Dendritic cell treated with granulocyte-macrophage colony-stimulating factor and Interleukin-4, amounts not matched to agents 40 ng/mL and 50 ng/mL, for 4 days (primary cell): Measurements from ENCODE around the gene KDM6B.

Experiments
- H3K27ac Mint-ChIP-seq: one replicate; pipeline ENCODE4 v1.8.0; 2022; ENCODE audit warnings: mild to moderate bottlenecking, mixed read lengths
- H3K27me3 Mint-ChIP-seq: one replicate; pipeline ENCODE4 v1.8.0; 2022; ENCODE audit warnings: mild to moderate bottlenecking, mixed read lengths
- H3K36me3 Mint-ChIP-seq: one replicate; pipeline ENCODE4 v1.8.0; 2022; ENCODE audit warnings: low read depth, mixed read lengths
- H3K4me1 Mint-ChIP-seq: one replicate; pipeline ENCODE4 v1.8.0; 2022; ENCODE audit warnings: low read depth, mixed read lengths
- H3K4me3 Mint-ChIP-seq: one replicate; pipeline ENCODE4 v1.8.0; 2022; ENCODE audit warnings: mild to moderate bottlenecking, moderate library complexity, mixed read lengths
- H3K9me3 Mint-ChIP-seq: one replicate; pipeline ENCODE4 v1.8.0; 2022; ENCODE audit warnings: mixed read lengths
- intact Hi-C: fragments of 100-400 bp; cut with micrococcal nuclease; formaldehyde crosslinking; loops from one replicate; pipeline ENCODE4 v1.15.0; 2022

KDM6B gene, protein sequence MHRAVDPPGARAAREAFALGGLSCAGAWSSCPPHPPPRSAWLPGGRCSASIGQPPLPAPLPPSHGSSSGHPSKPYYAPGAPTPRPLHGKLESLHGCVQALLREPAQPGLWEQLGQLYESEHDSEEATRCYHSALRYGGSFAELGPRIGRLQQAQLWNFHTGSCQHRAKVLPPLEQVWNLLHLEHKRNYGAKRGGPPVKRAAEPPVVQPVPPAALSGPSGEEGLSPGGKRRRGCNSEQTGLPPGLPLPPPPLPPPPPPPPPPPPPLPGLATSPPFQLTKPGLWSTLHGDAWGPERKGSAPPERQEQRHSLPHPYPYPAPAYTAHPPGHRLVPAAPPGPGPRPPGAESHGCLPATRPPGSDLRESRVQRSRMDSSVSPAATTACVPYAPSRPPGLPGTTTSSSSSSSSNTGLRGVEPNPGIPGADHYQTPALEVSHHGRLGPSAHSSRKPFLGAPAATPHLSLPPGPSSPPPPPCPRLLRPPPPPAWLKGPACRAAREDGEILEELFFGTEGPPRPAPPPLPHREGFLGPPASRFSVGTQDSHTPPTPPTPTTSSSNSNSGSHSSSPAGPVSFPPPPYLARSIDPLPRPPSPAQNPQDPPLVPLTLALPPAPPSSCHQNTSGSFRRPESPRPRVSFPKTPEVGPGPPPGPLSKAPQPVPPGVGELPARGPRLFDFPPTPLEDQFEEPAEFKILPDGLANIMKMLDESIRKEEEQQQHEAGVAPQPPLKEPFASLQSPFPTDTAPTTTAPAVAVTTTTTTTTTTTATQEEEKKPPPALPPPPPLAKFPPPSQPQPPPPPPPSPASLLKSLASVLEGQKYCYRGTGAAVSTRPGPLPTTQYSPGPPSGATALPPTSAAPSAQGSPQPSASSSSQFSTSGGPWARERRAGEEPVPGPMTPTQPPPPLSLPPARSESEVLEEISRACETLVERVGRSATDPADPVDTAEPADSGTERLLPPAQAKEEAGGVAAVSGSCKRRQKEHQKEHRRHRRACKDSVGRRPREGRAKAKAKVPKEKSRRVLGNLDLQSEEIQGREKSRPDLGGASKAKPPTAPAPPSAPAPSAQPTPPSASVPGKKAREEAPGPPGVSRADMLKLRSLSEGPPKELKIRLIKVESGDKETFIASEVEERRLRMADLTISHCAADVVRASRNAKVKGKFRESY (N-terminal part only)

DNA sequence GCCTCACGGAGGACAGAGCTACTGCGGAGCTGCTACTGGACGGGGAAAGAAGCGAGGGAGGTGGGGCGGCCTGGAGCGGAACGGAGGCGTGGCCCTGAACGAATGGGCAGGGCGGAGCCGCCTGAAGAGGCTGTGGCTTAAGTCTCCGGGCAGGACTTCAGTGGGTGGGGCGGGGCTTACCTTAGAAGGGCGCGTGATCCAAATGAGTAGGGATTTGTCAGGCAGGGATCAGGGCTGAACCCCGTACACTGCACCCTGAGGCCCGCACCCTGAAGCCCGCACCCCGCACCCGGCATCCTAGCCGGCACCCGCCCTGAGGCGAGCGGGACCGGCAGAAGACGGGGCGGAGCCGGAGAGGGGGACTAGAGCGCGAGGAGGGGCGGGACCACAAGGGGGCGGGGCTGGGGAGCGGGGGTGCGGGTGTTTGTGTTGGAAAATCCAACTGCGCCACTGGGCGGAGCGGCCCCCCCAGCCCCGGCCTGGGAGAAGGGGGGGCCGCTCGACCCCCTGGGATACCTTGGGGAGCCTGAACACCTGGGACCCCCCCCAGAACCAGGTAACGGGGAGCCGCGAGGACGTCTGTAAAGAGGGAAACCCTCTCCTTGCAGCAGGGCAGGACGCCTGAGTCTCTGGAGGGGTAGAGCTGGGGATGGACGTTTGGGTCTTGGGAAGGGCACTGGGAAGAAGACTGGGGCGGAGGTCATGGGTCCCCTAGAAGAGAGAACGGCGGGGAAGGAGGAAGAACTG is at the start of gene KDM6B:
Gene KDM6B, plus strand, starts transcription at position 423 of the 747 bp plus-strand sequence. CDS start 11,338 bp downstream, outside the sequence.
- H3K4me1 Mint-ChIP-seq: peaks cover 51% of the 10 kb centered on the region
- intact Hi-C loops: loop anchor here (2.0 kb wide), 1 partner anchor 17 kb away; no protein-coding TSS in a partner anchor
- peak within 1 kb of the TSS; percentile 98 for H3K27ac Mint-ChIP-seq
- H3K36me3 Mint-ChIP-seq: peaks cover 24% of the 10 kb centered on the region
- no peaks in the 10 kb centered on the region for H3K9me3 Mint-ChIP-seq
- H3K4me3 Mint-ChIP-seq: peak within 1 kb of the TSS; percentile 87
- peaks cover 23% of the 10 kb centered on the region for H3K27me3 Mint-ChIP-seq

DNA sequence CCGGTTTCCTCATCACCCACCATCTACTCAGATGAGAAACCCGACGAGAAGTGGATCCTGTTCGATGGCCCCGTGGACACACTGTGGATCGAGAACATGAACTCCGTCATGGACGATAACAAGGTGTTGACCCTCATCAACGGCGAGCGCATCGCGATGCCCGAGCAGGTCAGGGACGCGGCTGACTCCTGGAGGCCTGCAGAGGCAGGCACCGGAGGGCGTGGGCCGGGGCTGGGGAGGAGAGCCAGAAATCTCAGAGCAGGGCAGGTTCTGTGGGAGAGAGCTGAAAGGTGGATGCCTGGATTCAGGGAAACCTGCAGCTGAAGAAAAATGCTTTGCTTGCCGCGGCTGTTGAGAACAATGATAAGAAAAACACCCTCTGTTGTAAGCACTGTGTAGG is 47.2 kb upstream of the KDM6B start:
- Mint-ChIP-seq H3K27me3 (peaks cover 13% of the 10 kb centered on the region), H3K36me3 (no peaks in the 10 kb centered on the region), H3K4me1 (no peaks in the 10 kb centered on the region), H3K4me3 (no peak overlapping the region), H3K27ac (no peak overlapping the region), H3K9me3 (no peaks in the 10 kb centered on the region)
- intact Hi-C loops: no loop called here

DNA sequence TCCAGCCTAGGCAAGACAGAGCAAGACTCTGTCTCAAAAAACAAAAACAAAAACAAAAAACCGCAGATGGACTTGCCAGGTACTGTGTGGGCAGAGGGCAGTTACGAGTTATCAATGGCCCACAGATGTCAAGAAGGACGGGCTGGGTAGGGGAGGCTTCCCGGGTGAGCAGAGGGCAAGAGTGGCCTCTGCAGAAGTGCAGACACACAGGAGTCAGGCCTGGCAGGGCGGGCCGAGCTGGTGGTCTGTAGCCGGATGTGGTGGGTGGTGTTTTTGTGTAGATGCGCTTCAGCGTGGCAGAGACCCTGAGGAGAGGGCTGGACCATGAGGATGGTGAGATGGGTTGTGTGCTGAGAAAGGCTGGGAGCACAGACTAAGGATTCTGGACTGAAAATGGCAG is 44.9 kb upstream of the KDM6B start:
- intact Hi-C loops: no loop called here
- no peak overlapping the region for H3K27ac Mint-ChIP-seq

DNA sequence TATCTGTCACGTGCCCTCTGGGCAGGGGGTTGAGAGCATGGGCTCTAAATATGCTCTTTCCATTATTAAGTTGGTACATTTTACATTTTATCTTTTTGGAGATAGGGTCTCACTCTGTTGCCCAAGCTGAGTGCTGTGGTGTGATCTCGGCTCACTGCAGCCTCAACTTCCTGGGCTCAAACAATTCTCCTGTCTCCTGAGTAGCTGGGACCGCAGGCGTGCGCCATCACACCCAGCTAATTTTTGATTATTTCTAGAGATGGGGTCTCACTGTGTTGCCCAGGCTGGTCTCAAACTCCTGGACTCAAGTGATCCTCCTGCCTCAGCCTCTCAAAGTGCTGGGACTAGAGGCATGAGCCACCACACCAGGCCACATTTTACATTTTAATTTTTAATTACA is 43.9 kb upstream of the KDM6B start:
- Mint-ChIP-seq H3K4me1 (peaks cover 15% of the 10 kb centered on the region), H3K27ac (no peak overlapping the region), H3K27me3 (peaks cover 8% of the 10 kb centered on the region), H3K9me3 (no peaks in the 10 kb centered on the region), H3K36me3 (no peaks in the 10 kb centered on the region), H3K4me3 (no peak overlapping the region)
- intact Hi-C loops: no loop called here

More for the DNA sequence above, 44.9 kb upstream of the KDM6B start:
- Mint-ChIP-seq H3K27me3 (peaks cover 4% of the 10 kb centered on the region), H3K4me3 (no peak overlapping the region), H3K36me3 (no peaks in the 10 kb centered on the region), H3K9me3 (no peaks in the 10 kb centered on the region), H3K4me1 (peaks cover 13% of the 10 kb centered on the region)

DNA sequence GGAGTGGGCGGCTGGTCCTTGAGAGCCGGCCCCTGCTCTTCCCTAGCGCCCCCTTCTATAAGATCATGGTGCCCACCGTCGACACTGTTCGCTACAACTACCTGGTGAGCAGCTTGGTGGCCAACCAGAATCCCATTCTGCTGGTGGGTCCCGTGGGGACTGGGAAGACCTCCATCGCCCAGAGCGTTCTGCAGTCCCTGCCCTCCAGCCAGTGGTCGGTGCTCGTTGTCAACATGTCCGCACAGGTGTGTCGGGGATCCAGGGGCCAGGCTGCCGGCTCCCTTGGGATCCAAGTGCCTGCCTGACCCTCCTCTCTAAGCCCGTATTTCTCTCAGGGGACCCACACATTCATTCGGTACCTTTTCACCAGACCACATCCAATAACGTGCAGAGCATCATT is 41.4 kb upstream of the KDM6B start:
- intact Hi-C loops: no loop called here
- Mint-ChIP-seq H3K27me3 (peaks cover 11% of the 10 kb centered on the region), H3K36me3 (no peaks in the 10 kb centered on the region), H3K9me3 (no peaks in the 10 kb centered on the region), H3K4me1 (peaks cover 15% of the 10 kb centered on the region), H3K4me3 (no peak overlapping the region), H3K27ac (no peak overlapping the region)

DNA sequence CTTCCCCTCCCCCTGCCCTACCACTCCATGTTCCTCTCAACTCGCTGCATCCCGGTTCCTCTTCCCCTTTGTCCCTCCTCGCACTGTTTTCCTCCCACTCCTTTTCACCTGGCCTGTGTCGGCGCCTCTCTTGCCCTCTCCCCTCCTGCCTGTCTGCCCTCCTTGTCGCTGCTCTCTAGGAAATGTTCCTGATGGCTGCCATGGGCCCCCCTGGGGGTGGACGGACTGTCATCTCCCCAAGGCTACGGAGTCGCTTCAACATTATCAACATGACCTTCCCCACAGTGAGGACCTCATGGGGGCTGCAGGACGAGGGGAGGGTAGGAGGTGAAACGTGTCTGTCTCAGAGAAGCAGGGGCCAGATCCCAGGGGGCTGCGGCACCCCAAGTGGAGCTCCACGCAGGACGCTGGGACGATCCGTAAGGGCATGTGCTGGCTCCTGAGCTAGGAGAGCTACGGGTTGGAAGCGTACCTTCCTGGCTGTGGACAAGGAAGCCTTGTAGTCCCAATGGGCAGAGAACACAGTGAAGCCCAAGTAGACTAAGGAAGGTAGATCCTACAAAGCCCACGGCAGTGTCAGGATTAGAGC is 39.8 kb upstream of the KDM6B start:
- no peak overlapping the region for H3K4me3 Mint-ChIP-seq
- intact Hi-C loops: no loop called here
- H3K9me3 Mint-ChIP-seq: no peaks in the 10 kb centered on the region
- H3K4me1 Mint-ChIP-seq: peaks cover 15% of the 10 kb centered on the region
- H3K27ac Mint-ChIP-seq: no peak overlapping the region
- H3K36me3 Mint-ChIP-seq: no peaks in the 10 kb centered on the region
- peaks cover 12% of the 10 kb centered on the region for H3K27me3 Mint-ChIP-seq

DNA sequence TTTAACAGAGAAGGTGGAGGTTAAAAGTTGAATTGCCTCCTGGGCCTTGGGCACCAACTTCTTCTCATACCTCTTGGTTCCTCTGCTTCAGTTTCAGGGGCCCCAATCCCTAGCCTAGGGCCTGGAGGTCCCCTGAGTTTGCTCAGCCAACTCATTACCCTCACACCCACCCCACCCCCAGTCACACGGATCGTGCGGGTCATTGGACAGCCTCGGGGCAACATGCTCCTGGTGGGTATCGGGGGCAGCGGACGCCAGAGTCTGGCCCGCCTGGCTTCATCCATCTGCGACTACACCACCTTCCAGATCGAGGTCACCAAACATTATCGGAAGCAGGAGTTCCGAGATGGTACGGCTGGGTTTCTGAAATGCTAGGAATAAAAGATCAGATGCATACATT is 36.0 kb upstream of the KDM6B start:
- Mint-ChIP-seq H3K4me1 (peaks cover 10% of the 10 kb centered on the region), H3K9me3 (no peaks in the 10 kb centered on the region), H3K27ac (no peak overlapping the region), H3K4me3 (no peak overlapping the region), H3K27me3 (peaks cover 21% of the 10 kb centered on the region), H3K36me3 (no peaks in the 10 kb centered on the region)
- intact Hi-C loops: no loop called here

DNA sequence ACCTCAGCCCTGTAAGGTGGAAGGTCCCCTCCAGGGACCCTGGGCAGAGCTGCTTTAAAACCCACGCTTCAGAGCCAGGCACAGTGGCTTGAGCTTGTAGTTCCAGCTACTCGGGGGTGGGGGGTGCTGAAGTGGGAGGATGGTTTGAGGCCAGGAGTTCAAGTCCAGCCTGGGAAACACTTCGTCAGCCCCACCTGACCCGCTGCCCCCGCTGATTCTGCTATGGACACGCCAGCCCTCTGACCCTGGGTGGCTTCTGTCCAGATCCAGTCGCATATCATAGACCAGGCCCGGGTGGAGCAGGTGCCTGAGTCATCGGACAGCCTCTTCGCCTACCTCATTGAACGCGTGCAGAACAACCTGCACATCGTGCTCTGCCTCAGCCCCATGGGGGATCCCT is 35.2 kb upstream of the KDM6B start:
- H3K27ac Mint-ChIP-seq: no peak overlapping the region
- peaks cover 27% of the 10 kb centered on the region for H3K27me3 Mint-ChIP-seq
- intact Hi-C loops: no loop called here
- H3K4me3 Mint-ChIP-seq: no peak overlapping the region
- no peaks in the 10 kb centered on the region for H3K9me3 Mint-ChIP-seq
- no peaks in the 10 kb centered on the region for H3K36me3 Mint-ChIP-seq
- H3K4me1 Mint-ChIP-seq: peaks cover 5% of the 10 kb centered on the region

DNA sequence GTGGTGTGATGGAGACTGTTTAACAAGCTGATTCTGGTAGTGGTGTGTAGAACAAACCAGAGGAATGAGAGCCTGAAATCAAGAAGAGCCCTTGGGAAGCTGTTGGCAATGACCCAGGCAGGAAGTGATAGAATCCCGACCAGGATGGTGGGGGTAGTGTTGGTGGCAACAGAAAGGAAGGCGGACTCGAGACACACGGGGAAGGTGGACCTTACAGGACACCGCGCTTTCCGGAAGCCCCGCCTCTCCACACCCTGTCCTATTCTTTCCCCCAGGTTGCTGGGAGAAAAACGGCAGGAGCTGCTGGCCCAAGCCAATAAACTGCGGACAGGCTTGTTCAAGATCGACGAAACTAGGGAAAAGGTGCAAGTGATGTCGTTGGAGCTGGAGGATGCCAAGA is 30.0 kb upstream of the KDM6B start:
- Mint-ChIP-seq H3K9me3 (no peaks in the 10 kb centered on the region), H3K27me3 (peaks cover 35% of the 10 kb centered on the region), H3K4me1 (peaks cover 9% of the 10 kb centered on the region), H3K4me3 (no peak overlapping the region), H3K27ac (no peak overlapping the region), H3K36me3 (no peaks in the 10 kb centered on the region)
- intact Hi-C loops: no loop called here

DNA sequence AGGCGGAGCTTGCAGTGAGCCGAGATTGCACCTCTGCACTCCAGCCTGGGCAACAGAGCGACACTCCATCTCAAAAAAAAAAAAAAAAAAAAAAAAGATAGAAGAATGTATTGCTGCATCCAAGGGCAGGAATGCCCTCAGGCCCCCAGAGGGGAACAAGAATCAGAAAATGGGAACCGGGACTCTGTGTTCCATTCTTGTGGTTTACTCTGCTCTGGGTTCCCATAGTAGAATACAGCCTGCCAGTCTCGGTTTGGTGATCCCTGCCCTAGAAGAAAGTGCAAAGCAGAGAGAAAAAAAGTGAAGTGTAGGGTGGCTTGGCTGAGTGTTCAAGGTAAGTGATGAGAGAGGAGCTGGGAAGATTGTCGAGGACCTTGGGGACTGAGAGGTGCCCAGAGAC is 27.4 kb upstream of the KDM6B start:
- intact Hi-C loops: no loop called here
- Mint-ChIP-seq H3K27ac (no peak overlapping the region), H3K27me3 (peaks cover 34% of the 10 kb centered on the region), H3K4me3 (no peak overlapping the region), H3K4me1 (peaks cover 14% of the 10 kb centered on the region), H3K9me3 (no peaks in the 10 kb centered on the region), H3K36me3 (no peaks in the 10 kb centered on the region)

DNA sequence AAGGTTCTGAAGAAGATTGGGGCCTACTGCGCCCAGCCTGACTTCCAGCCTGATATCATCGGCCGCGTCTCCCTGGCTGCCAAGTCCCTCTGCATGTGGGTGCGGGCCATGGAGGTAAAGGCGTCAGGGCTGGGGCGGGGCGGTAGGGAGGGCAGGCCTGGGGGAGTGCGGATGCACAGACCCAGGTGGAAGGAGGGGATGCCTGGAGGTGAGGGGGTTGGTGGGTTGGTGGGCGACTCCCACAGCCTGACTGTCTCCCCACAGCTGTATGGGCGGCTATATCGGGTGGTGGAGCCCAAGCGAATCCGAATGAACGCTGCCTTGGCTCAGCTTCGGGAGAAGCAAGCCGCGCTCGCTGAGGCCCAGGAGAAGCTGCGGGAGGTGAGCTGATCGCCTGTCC is 26.8 kb upstream of the KDM6B start:
- H3K27me3 Mint-ChIP-seq: peaks cover 33% of the 10 kb centered on the region
- H3K4me1 Mint-ChIP-seq: peaks cover 14% of the 10 kb centered on the region

DNA sequence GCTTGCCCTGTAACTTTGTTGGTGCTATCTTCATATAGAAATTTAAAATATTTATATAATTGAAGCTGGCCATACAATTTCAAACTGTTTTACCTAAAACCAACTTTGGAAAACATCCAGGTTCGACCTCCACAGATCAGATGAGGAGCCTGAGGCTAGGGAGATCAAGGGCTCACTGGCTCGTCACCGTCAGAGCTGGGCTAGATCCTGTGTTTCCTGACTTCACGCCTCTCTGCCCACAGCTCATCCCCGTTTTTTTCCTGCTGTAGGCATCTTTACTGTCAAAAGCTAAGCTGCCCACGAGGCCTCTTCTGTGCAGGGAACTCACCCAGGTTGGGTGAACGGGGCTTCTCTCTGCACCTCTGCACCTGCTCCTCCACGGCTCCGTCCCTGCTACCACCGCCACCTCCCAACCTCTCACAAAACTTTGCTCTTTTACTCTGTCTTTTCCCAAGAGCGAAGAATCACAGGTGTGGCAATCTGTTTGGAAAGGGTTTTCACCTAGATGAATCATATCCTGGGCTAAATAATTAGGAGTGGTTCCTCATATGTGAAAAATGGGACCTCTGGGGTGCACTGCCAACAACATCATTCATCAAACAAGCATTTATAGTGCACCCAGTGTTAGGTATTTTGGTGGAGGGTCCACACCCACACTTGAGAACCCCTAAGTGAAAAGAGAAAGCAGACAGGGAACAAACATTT is 24.8 kb upstream of the KDM6B start:
- no peak overlapping the region for H3K27ac Mint-ChIP-seq
- H3K4me3 Mint-ChIP-seq: no peak overlapping the region
- peaks cover 14% of the 10 kb centered on the region for H3K4me1 Mint-ChIP-seq
- no peaks in the 10 kb centered on the region for H3K36me3 Mint-ChIP-seq
- intact Hi-C loops: no loop called here
- H3K9me3 Mint-ChIP-seq: no peaks in the 10 kb centered on the region
- peaks cover 18% of the 10 kb centered on the region for H3K27me3 Mint-ChIP-seq

More for the DNA sequence above, 26.8 kb upstream of the KDM6B start:
- Mint-ChIP-seq H3K4me3 (no peak overlapping the region), H3K27ac (no peak overlapping the region), H3K9me3 (no peaks in the 10 kb centered on the region), H3K36me3 (no peaks in the 10 kb centered on the region)
- intact Hi-C loops: no loop called here
